DMS114 treated with DMSO at 0.1 percent for 48 hours (cell line): ENCODE results near the gene SNAPC2.
"Not testable (repeated sequence)": the region's sequence is repeated elsewhere in the genome, so short reads cannot be mapped to it uniquely, and the experiment has no call there.

Experiments used
- DNase-seq: peaks from one replicate; lab custom pipeline; 2025; ENCODE audit not compliant: unreplicated experiment; lab: John Stamatoyannopoulos, UW

Gene SNAPC2

DNA sequence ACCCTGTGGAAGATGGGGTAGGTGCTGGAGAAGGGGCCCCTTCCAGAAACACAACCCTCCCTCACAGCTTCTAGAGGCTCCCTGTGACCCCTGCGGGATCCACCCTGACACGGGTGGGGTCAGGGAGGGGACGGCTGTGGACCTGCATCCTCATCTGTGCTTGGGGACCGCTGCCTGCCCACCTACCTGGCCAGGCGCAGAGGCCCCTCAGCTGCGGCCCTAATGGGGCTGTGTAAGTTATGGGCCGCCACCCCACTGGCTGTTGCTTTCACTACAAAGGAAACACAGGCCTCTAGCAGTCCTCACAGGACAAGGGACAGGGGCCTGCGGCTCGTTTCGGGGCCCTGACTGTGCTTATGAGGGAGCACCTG lies 12.8 kb downstream of the SNAPC2 start:
- DNase-seq: no peak

DNA sequence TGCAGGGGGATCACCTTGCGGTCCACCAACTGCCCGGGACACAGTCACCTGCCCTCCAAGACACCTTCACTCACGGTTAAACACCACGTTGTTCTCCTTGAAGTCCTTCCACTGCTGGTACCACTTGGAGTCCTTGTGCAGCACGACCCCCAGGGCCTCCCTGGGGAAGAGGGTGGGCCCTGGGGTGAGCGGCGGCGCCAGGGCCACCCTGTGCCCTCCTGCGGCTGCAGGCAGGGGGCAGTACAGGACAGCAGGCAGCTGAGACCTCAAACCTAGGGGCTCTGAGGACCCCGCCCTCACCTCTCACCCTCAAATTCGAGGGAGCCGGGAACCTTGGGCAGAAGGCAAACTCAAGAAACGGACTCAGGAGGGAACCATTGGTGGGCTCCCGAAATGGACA lies 13.3 kb downstream of the SNAPC2 start:
- DNase-seq: no peak

DNA sequence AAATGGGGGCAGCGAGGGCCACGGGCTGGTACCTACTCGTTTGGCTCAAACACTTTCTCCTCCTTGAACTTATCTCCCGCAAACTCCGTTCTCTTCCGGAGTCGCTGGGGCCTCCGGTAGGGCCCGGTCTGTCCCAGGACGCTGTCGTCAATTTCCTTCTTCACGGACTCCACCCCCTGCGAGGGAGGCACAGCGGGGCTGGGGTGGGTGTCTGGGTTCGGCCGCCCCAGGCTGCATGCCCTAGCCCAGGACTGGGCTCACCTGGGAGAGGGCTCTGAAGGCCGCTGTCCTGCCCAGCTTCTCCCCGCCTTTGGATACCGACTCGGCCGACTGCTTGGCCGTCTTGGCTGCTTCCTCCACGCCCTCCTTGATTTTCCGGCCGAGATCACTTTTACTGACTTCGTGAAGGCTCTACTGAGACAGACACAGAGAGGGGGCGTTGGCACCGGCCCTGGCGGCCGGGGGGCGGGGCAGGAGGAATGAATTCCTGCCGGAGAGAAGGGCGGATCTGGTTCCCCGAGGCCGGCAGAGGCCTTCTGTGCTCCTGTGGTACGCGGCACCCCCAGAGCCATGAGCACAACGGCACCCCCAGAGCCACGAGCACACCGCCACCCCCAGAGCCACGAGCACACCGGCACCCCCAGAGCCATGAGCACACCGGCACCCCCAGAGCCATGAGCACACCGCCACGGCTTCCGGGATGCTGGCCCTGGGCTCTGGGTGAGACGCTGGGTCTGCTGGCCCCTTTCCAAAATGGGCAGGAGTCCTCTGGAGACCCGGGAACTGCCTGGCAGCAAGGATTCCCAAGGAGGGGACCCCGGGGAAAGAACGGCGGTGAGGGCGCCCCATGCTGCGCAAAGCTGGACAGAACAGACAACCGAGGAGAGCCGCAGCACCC lies 13.9 kb downstream of the SNAPC2 start:
- DNase-seq: no peak

DNA sequence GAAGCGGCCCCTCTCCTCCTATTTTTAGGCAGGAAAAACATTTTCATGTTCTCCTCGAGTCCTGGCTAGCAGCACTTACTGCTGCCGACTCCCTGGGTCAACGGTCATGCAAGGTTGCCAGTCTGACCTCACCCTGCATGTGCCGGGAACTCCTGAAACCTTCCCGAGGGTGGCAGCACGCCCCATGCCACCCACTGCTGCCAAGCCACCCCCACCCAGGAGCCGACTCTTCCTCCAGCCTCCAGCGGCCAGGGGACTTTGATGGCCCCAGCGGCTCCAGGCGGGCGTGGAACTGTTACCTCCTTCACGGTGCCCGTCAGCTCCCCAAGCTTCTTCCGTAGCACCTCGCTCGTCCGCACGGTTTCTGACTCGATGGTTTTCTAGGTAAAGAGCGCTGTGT lies 14.6 kb downstream of the SNAPC2 start:
- no peak for DNase-seq

DNA sequence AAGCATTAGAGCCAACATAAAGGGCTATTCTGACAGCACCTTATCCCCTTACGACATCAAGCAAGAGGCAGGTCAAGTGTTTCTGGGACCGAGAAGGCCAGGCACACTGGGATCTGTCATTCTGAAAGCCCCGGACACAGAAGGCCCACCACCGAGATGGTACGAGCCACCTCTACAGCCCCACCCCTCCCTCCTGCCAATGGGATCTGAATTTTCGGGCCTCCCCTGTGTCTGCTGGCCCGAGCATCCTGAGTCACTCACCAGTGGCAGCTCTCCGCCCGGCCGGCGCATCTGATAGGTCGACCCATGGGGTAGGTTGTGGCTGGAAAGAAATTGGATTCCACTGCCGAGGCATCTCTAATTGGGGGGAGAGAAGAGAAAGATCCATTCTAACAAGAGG lies 20.7 kb downstream of the SNAPC2 start:
- DNase-seq: no peak

DNA sequence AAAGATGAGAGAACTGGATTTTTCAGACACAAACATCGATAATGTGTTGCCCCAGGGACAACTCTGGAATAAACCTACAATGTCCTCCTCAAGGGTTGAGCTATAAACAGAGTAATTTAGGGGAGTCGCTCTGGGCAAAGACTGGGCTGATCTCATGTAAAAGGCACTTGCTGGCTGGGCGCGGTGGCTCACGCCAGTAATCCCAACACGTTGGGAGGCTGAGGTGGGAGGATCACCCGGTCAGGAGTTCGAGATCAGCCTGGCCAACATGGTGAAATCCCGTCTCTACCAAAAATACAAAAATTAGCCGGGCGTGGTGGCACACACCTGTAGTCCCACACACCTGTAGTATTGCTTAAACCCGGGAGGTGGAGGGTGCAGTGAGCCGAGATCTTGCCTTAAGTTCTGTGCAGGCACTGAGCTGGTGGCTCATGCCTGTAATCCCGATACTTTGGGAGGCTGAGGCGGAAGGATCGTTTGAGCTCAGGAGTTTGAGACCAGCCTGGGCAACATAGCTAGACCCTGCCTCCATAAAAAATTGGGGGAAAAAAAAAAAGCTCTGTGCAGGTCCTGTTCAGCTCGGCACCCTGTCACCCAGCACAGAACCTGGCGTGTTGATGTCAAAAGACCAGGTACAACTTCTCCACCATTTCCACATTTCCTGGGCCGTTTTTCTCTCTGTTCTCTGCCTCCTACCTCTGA lies 21.9 kb downstream of the SNAPC2 start:
- DNase-seq: no peak

DNA sequence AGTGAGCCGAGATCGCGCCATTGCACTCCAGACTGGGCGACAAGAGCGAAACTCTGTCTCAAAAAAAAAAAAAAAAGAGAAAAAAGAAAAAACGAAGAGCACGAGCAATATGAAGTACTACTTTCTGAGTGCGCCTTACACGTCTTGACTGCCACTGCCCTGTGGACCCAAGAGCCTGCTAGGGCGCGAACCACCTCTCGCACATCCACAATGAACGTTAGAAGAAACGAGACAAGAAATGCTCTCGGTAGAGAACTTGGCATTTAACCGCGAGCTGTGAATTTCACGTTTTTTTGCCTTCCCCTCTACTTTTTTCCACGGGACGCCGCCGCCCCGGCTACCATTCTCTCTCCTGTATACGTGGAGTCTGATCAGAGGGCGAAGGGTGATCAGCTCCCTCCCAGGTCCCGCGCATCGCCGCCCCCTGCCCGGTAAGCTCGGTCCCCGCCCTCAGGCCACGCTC lies 22.9 kb downstream of the SNAPC2 start:
- no peak for DNase-seq

DNA sequence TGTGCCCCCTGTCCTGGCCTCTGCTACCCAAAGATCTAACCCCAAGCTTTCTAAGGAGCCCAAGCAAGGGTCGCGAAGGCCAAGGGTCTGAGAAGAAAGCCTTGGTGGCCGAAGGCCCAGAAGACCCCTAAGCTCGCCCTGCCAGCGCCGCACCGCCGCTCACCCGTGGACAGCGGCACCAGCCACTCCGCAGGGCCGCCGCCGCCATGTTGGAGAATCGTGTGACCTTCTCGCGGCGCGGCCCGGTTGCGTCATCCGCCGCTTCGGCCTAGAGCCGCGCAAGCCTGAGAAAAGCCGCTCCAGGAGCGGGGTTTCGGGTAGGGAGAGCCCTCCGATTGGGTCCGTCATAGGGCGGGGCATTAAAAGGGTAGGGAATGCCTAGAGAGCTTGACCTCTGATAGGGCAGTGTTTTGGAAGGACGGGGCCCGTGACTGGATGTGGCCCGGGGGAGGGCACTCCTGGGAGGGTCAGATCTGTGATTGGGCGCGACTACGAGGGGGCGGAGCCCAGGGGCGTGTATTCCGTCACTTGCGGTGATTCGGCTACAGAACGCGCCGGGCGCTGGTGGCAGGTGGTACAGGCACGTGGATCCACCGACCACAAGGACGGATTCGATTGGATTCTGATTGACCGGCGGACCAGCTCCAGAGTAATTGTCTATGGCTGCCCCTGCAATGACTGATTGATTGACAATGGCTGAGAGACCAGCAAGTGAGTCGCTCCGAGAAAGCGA lies 23.5 kb downstream of the SNAPC2 start, which contains the start of gene TIMM44:
TSS of gene TIMM44 (minus strand) at position 223 of the 733 bp plus-strand sequence. CDS start at position 208, 15 bp downstream.
- peak; percentile 92 for DNase-seq

DNA sequence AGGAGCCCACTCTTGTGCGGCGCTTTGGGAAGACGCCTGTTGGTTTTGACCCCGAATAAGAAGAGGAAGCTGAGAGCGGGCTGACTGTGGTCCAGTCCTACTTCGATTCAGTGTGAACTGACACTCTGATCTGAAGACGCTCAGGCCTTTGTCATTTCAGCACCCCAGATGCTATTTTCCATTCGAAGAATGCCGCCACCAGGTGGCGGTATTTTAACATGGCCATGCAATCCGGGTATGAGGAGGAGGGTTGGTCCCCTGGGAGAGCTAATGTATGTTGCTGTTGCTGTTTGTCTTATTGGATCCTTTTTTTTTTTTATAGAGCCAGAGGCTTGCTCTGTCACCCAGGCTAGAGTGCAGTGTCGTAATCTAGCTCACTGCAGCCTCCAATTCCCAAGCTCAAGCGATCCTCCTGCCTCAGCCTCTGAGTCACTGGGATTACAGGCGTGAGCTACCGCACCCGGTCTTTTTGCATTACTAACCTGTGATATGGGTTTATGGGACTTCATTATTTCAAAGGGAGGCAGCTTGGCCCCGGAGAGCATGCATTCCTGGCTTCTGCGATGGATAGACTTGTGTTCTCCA lies 24.1 kb downstream of the SNAPC2 start:
- DNase-seq: peak; percentile 35

DNA sequence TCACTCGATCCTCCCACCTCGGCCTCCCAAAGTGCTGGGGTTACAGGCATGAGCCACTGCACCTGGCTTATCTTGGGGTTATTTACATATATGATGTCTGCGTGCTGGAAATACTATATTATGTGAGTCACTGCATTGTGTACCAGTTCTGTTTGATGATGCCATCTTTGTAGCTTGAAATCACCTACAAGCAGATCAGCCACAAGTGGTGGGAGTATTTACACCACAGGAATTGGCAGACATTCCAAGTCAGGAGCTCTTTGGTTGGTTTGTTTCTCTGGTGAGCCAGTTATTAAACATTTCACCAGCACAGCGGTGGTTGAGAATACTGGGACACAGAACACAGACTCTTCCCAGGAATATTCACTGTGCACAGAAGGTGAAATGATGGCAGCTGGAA lies 27.8 kb downstream of the SNAPC2 start:
- DNase-seq: no peak

DNA sequence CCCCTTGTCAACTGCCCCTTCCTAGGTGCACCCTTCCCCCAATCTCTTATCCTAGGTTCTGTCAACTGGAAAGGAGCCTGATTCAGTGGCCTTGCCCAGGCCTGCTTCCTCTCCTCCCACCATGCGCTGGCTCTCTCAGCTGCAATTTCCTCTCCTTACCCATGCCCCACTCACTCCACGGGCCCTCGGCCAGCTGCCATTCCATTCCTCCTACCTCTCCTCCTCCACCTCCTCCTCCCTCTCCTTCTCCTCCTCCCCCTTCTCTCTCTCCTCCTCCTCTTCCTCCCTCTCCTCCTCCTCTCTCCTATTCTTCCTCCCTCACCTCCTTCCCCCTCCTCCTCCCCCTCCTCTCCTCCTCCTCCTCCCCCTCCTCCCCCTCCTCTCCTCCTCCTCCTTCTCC lies 32.9 kb downstream of the SNAPC2 start:
- no peak for DNase-seq

DNA sequence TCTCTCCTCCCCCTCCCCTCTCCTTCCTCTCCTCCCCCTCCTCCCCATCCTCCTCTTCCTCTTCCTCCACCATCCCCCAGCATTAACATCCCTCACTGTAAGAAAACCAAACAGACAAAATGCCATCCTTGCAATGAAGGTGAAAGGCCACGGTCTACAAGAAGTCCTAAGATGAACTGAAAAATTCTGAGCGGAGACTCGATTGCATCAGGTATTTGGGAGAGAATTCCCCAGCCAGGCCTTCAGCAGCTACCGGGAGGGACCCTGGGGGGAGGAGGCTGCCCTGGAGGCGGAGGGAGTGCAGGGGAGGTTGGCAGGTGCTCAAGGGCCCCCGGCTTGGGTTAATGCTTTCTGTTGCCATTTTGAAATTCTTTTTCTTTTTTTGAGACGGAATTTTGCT lies 33.4 kb downstream of the SNAPC2 start:
- no peak for DNase-seq

DNA sequence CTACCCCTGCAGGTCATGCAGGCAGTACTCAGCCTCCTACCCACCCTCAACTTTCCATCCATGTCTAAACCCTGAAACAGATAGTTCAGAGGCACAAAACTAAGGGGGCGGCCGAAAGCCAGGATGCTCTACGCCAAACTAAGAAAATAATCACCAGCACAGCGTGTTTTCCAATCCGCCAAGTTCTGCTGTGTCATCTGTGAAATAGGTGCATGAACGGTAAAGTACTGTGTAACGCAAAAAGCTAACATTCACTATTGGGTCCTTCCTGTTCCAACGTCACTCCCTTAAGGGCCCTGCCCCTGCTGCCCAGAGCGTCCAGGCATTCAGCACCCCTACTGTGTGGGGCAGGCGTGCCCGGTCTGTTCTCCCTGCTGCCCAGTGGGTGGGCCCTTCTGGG lies 35.6 kb downstream of the SNAPC2 start:
- no peak for DNase-seq

DNA sequence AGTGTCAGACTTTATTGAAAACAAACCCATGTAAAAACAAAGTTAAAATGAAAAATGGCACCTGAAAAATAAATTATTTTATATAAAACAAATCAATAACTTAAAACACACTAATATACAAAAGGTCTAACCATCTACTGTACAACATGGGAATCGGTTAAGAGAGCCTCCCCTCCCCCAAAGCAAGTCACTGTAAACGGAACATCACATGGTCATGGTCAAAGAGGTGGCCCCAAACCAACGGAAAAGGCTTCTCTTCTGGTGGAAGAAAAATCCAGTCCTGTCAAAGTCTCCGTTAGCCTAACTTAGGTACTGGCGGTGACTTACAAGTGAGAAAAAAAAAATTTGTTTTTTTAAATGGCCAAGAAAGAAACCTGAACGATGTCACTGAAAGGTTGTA lies 39.1 kb downstream of the SNAPC2 start:
- no peak for DNase-seq

DNA sequence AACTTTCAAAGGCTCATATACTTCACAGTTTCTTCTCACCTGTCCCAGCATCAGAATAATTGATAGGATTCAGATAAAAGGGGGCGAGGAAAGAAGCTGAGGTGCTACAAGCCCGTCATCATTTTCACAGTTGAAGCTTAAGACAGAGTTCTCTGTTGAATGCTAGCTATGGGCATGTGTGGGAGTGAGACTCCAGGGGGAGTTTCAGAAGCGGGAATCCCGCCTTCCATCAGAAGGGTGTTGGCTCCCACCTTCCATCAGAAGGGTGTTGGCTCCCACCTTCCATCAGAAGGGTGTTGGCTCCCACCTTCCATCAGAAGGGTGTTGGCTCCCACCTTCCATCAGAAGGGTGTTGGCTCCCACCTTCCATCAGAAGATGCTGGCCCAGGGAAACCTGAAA lies 40.9 kb downstream of the SNAPC2 start:
- not testable (repeated sequence) for DNase-seq

DNA sequence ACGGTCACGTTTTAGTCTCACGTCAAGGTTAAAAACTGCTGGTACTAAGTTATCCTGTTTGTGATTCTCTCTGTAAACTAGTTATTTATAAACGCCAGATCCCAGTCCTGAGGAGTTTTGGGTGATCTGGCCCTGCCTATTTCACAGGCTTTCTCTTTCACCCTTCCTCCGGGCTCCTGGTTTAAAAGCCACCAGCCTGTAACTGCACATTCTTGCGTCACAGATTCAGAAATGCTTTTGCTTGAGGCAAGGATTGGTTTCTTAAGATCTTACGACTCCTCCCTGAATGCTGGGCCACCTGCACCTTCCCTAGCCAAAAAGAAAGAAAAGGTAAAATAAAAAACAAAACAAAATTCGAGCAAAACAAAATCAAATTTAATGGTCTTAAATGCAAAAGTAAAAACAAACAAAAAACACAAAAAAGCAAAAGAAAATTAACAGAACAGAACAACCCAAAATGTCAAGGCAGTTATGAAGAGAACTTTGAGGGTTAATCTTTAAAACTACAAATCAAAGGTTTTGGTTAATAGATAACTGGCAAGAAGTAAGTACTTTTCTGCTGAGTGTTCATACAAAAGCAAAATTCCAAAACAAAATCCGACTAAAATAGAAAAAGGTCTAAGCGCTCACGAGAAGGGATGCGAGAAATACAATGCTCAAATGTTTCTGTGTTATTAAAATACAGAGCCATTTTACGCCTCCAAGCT lies 41.9 kb downstream of the SNAPC2 start:
- DNase-seq: no peak

DNA sequence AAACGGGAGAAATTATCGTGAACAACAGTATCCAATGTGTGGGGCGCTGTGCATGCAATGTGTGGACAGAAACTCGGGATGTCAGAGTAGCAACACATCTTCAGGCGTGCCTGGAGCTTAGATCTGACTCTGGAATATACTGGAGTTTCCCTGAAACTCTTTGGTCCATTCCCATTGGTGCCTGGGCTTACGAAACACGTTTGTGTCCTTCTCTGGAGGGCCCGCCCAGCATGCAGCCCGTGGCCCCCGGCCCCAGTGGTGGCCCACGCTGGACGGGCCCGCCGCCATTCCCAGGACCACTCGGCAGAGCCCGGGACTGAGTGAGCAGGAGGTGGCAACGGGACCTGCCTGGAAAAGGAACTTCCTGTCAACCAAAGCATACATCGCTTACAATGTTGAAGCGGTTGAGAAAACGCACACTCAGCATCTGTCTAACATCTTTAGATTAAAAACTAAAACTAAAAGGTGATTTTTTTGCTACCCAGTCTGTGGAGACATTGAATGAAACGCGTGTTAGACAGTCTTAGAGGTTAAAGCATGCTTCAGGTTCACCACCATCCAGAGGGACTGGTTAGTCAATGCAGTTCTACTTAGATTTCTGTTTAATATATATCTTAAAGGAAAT lies 42.6 kb downstream of the SNAPC2 start:
- DNase-seq: no peak

DNA sequence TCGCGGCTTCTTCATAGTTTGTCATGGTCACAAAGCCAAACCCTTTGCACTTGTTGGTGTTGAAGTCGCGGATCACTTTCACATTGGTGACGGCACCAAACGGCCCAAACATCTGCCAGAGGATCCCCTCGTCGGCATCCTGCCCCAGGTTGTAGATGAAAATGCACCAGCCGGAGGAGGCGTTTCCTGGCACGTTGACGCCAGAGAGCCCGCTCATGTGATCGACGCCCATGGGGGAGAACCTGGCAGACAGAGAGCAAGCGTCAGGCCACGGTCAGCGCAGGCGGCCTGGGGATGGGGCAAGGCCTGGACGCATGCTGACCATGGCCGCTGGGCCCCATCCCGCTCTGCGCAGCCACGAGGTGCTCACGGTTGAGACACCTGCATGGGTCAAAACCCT lies 43.4 kb downstream of the SNAPC2 start:
- no peak for DNase-seq

DNA sequence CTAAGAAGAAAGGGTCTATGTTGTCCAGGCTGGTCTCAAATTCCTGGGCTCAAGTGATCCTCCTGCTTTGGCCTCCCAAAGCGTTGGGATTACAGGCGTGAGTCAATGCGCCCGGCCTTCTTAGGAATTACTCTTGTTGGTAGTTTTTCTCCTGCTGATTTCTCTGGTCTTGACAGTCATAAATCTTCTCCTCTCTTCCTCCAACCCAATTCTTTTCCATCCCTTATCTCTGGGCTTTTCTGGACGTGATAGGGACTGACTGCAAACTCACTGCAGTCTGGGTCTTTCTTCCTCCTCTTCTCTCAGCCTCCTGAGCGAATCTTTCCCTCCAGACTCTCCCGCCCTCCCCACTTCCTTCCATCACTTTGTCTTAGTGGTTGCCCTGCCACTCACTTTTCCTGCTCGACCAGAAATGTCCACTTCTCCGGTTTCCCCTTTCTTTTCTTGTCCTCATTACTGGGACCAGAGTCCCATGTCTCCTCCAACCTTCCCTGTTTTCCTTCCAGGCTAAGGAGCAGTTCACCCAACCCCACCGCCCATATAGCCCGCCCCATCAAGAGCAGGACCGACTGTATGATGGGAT lies 45.2 kb downstream of the SNAPC2 start:
- no peak for DNase-seq
